SK-N-MC (cell line): ENCODE results near the gene CRYGB.

ENCODE experiments used
- EZH2 ChIP-seq: fragments of 200-600 bp; sonication (generic); IDR thresholded peaks from one replicate; pipeline ENCODE4 v1.6.1; 2017; ENCODE audit warnings: antibody characterized with exemption
- FOXP2 ChIP-seq: optimal IDR thresholded peaks from 2 replicates; pipeline ENCODE3; 2011; ENCODE audit warnings: mild to moderate bottlenecking, moderate library complexity; ENCODE audit not compliant: insufficient read depth; ENCODE audit errors: extremely low read length, control extremely low read depth
- POLR2AphosphoS5 ChIP-seq: IDR thresholded peaks from 2 replicates; pipeline ENCODE4 v1.6.1; 2012; ENCODE audit warnings: mild to moderate bottlenecking, low read depth, low read length, borderline replicate concordance

DNA sequence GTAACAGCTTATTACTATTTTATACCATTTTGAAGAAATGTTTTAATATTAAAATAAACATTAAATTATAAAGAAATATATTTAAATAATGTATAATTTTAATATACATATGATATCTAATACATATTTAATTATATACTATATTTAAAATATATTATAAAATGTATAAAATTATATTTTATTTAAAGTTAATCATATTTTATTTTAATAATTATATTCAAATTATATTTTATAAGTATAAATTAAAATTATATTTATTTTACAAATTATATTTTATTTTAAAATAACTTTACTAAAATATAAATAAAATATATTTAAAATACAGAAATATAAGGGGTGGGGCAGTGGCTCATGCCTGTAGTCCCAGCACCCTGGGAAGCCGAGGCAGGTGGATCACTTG, 23.7 kb downstream of the CRYGB start:
- TF ChIP-seq POLR2AphosphoS5 (no peak), EZH2 (no peak), FOXP2 (no peak)
